Embryonic facial prominence (tissue), 1 donor: ENCODE measurements around the gene CAPZA2.
A peak's percentile ranks its signal among the peaks of the same experiment; 100 is the strongest.

ENCODE experiments used
- DNase-seq: peaks from one replicate; pipeline ENCODE4 v3.0.0-alpha.2; 2016; ENCODE audit errors: extremely low spot score

Gene CAPZA2

GRCh38 chr7:116862951-116863670, 724 bp downstream of the CAPZA2 start:
- peak; percentile 26 for DNase-seq

DNA sequence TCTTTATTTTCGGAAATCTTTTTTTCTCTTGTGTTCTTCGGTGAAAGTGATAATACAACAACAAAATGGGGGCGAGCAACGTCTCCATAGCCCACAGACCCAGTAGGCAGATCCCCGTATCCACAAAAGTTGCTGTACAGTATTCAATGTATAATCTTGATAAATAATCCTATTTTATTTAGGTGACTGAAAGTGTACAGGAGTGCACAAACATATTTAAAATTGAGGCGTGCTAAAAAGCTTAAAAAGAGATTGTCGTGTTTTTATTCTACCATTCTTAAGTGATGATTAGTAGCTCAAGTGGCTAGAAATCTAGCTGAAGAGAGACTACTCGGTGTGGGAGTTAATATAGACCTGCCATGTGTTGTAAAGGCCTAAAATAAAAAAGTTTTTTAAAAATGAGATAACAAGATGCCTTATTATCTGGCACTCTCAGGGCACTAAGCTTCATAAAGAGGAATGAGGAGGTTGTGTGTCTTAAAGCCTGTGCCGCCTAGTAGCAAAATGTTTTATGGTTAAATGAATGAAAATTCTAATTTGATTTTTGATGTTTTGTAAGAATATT, 1.6 kb downstream of the CAPZA2 start:
- no peak for DNase-seq

GRCh38 chr7:116871061-116871700, 8.8 kb downstream of the CAPZA2 start:
- no peak for DNase-seq

DNA sequence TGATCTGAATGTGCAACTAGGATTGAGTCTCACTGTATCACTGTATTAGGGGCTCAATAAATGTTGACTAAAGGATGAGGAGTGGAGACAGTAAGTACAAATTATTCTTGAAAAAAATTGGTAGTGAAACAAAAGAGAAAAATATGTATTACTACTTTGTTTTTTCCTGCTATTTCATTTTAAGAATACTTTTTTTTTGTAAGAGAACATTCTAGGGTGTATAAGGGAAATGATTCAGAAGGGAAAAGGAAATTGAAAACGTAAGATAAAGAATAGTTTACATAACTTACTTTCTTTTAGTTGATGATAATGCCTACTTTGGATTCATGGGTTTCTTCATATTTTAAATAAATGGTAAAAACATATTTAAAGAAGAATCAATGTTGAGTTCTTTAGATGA, 9.6 kb downstream of the CAPZA2 start:
- no peak for DNase-seq

DNA sequence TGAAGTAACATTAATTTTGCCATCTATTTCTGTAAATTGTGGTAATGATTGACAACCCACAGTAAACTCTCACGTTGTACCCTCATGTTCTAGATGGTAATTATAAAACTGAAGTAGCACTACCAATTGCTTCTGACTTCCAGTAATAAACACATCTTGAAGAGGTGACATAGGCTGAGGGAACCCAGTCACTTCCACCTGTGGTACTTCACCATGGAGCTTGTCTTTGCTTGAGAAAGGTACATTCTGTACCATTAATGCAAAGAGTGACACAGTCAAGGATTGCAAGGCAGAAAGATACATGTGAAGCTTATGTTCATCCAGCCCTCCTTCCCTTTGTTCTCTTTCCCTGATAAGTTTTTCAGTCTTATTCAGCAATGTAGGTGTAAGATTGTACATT, 11.2 kb downstream of the CAPZA2 start:
- DNase-seq, result no peak

DNA sequence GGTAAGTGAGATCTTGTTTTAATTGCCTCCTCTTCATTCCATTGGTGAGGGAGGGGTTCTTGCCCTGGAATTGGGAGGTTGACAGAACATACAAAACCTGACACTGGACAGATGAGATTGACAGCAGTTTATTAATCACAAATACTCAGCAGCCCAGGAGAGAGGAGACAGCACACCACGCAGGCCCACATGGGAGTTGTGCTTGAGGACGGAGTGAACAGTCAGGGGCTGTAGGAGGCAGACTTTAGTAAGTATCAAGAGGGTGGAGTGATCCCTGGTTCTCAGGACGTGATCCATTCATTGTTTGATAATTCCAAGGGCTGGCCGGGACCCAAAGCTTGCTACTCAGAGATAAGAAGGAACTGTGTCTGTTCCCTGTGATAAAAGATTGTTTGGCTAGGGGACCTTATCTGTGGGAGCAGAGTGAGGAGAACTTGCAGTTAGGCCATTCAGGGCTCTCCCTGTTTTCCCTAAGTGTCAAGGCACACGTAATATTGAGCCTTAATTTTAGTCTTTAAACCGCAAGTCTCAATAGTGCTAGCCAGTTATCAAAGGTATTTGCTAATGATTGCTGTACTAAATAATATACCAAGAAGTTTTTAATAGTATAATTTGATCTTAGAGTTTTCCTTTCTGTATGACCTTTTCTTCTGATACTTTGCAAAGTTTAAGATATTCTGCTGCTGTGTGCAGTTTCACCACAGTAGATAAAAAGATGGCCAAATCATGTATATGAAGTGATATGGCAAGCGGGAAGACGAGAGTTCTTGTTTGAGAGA, 14.5 kb downstream of the CAPZA2 start:
- no peak for DNase-seq

GRCh38 chr7:116877443-116878217, 15.2 kb downstream of the CAPZA2 start:
- DNase-seq, result no peak

- DNase-seq, result no peak
Measured at GRCh38 chr7:116884691-116885090, 22.3 kb downstream of the CAPZA2 start.

DNA sequence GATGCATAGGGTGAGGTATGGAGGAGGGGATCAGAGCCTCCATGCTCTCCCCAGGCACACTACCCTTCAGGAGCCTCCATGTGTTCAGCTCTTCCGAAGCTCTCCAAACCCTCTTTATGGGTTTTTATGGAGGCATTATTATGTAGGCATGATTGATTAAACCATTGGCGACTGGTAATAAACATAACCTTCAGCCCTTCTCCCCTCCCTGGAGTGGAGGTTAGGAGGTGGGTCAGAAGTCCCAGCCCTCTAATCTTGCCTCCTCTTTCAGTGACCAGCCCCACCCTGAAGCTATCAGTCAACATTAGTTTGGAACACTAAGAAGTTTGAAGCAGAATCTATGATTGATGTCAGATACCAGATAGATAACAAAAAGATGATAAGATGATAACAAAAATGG, 23.3 kb downstream of the CAPZA2 start:
- DNase-seq, result no peak

GRCh38 chr7:116886543-116887156, 24.3 kb downstream of the CAPZA2 start:
- DNase-seq, result no peak

DNA sequence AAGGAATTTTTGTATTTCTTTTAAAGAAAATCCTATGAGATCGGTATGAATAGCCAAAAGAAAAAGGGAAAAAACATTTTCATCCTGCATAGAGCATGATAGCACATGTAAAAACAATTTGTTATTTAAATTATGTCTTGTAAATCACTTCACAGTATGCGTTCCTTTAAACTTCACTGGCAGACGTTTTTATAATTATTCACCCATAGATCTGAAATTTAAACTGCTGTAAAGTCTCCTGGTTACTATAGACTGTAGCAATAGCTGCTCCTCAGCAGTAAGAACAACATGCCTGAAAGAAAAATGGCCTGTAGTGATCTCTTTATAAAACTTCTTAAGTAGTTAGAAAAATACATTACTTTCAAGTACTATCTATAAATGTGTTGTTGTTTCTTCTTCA, 26.5 kb downstream of the CAPZA2 start:
- no peak for DNase-seq

DNA sequence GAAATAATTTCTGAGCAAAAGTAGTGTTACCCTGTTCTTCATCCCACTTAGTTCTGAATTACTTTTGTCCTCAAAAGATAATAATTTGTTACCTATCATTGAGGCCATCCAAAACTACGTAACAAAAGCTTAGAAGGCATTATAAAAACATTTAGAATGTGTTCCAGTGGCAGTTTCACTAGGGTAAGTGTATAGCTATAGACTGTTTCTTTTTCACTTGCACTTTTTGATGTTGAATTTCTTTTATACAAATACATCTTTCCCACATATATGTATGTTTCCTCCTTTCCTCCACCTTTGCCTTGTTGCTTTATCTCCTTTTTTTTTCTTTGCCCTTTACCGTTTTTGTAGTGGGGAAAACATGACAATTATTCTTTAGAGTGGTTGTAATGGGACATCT, 33.5 kb downstream of the CAPZA2 start:
- DNase-seq, result no peak

- no peak for DNase-seq
Measured at GRCh38 chr7:116897661-116898060, 35.3 kb downstream of the CAPZA2 start.

- DNase-seq, result no peak
Measured at GRCh38 chr7:116899308-116899707, 36.9 kb downstream of the CAPZA2 start.

GRCh38 chr7:116901143-116901542, 38.8 kb downstream of the CAPZA2 start:
- no peak for DNase-seq

DNA sequence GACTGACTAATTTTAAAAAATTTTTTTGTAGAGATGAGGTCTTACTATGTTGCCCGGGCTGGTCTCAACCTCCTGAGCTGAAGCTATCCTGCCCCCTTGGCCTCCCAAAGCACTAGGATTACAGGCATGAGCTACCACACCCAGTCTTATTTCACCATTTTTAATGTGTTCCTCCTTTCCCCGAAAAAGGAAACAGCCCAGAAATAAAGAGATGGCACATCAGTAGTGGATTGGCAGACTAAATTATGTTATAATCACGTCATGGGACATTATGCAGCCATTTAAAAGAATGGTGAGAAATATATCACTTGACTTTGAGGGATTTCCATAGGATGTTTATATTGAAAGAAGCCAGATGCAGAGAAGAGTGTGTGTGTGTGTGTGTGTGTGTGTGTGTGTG, 40.5 kb downstream of the CAPZA2 start:
- DNase-seq, result no peak

- DNase-seq, result no peak
Measured at GRCh38 chr7:116906391-116906790, 44.0 kb downstream of the CAPZA2 start.

- DNase-seq, result no peak
Measured at GRCh38 chr7:116910383-116910782, 48.0 kb downstream of the CAPZA2 start.

GRCh38 chr7:116911801-116912200, 49.4 kb downstream of the CAPZA2 start:
- no peak for DNase-seq

GRCh38 chr7:116912269-116912909, 50.0 kb downstream of the CAPZA2 start:
- DNase-seq, result no peak

GRCh38 chr7:116918704-116919103, 56.3 kb downstream of the CAPZA2 start:
- no peak for DNase-seq
